AG09319 (cell line): ENCODE measurements around the gene SRSF2.
"Not testable (repeated sequence)": the region's sequence is repeated elsewhere in the genome, so short reads cannot be mapped to it uniquely, and the experiment has no call there.

Experiments used
- DNase-seq: peaks from one replicate; pipeline ENCODE4 v3.0.0-alpha.2; 2010; ENCODE audit warnings: low read depth; ENCODE audit errors: extremely low read depth
- CTCF ChIP-seq: IDR thresholded peaks from 2 replicates; pipeline ENCODE4 v1.5.1; 2011; ENCODE audit warnings: low read depth, mild to moderate bottlenecking, inconsistent platforms, low read length, moderate library complexity

Gene SRSF2

GRCh38 chr17:76700617-76701470 lies 36.3 kb downstream of the SRSF2 start:
- no peak for TF ChIP-seq CTCF

GRCh38 chr17:76700270-76700616 lies 36.9 kb downstream of the SRSF2 start:
- TF ChIP-seq CTCF, result no peak
- DNase-seq, result no peak

More at GRCh38 chr17:76700617-76701470, 36.3 kb downstream of the SRSF2 start:
- DNase-seq, result peak; percentile 54

- not testable (repeated sequence) for DNase-seq
Measured at GRCh38 chr17:76698466-76698977, 38.6 kb downstream of the SRSF2 start.

GRCh38 chr17:76697702-76698465 lies 39.2 kb downstream of the SRSF2 start:
- no peak for TF ChIP-seq CTCF
- DNase-seq, result no peak

GRCh38 chr17:76696763-76697701 lies 40.1 kb downstream of the SRSF2 start:
- DNase-seq, result no peak
- no peak for TF ChIP-seq CTCF

GRCh38 chr17:76695059-76695831 lies 41.9 kb downstream of the SRSF2 start:
- DNase-seq, result no peak
- TF ChIP-seq CTCF, result no peak
